GM21515 (cell line): Measurements from ENCODE around the gene VCL.
"Not testable (repeated sequence)": the region's sequence is repeated elsewhere in the genome, so short reads cannot be mapped to it uniquely, and the experiment has no call there.

Source experiments
- ATAC-seq: cut with Tn5 transposase; IDR thresholded peaks from one replicate; pipeline ENCODE4 v1.9.1; 2021; ENCODE audit not compliant: unreplicated experiment

VCL gene

DNA sequence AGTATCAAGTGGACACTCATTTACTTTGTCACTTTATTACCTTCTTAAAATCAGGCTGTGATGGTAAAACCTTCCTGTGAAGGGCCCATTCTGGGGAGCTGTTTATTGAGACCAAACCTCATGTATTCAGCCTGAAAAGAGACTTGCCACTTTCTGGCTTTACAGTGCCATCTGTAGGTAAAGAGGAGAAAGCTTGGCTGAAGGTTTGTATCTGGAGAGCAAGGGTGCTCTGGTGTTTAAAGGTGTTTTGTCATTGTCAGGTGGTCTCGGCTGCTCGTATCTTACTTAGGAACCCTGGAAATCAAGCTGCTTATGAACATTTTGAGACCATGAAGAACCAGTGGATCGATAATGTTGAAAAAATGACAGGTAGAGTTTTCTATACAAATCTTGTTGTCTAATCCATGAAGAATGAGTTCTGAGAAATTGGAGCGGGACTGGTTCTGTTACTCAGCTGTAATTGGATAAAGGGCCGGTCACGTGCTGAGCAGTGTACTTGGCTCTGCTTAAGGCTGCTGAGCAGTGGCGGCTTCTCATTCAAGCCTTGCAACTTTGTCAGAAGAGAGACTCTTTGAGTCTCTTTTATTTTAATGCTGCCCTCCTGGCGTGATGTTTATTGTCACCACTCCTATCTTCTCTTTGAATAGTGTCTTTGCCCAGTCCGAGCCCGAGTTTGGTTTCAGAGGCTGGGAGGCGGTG, 105.8 kb downstream of the VCL start:
- ATAC-seq: no peak

DNA sequence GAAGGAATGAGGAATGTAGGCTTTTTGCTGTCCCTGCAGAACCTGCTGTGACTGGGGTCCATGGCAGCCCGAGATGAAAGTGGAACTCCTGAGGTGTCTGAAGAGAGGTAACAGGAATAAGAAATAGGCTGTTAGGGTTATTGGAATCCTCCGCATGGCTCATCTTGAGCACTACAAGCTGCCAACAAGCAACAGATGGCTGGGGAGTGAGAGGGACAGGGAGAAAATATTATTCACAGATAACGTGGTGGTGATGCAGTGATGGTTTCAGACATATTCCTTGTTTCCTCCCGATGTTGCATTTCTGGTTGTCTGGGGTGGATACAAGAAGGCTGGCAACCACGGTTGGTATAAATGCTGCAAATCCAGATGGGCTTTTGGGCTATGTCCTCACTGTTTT, 106.6 kb downstream of the VCL start:
- no peak for ATAC-seq

DNA sequence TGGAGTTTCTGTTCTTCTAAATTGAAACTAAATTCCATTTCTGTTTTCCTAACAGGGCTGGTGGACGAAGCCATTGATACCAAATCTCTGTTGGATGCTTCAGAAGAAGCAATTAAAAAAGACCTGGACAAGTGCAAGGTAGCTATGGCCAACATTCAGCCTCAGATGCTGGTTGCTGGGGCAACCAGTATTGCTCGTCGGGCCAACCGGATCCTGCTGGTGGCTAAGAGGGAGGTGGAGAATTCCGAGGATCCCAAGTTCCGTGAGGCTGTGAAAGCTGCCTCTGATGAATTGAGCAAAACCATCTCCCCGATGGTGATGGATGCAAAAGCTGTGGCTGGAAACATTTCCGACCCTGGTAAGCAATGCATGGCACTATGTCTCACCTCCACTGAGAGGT, 107.1 kb downstream of the VCL start:
- ATAC-seq: no peak

DNA sequence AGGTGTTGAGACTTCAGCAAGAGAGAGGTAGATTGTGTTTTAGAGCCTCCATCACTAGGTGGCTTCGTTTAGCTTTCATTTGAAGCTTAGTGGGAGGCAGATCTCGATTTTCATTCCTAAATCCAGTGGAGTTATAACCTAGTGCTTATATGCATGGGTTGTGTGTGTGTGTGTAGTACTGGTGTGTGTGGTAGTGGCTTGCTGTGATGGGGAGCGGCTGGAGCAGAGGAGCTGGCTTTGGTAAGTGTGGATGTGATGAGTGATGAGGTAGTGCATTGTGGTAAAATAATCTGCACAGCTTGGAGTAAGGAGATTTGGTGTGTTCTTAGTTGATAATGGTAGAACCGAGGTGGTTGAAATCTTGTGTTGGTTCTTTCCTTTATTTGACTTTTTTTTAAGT, 109.5 kb downstream of the VCL start:
- no peak for ATAC-seq

DNA sequence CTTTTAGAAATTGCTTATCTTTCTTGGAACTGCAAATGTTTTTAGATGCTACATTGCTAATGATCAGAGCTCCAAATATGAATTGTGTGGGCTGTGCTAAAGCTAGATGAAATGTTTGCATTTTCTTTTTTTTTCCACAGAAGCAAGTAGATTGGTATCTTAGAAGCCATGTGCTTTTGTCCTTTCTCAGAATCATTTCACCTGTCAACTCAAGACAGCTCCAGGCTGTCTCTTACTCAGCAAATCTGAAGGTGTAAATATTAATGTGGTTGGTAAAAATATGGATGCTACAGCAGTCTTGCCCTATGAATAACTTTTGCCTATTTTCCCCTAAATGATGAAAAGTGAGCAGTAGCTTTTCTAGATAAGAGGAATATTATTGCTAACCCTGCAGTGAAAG, 111.5 kb downstream of the VCL start:
- no peak for ATAC-seq

DNA sequence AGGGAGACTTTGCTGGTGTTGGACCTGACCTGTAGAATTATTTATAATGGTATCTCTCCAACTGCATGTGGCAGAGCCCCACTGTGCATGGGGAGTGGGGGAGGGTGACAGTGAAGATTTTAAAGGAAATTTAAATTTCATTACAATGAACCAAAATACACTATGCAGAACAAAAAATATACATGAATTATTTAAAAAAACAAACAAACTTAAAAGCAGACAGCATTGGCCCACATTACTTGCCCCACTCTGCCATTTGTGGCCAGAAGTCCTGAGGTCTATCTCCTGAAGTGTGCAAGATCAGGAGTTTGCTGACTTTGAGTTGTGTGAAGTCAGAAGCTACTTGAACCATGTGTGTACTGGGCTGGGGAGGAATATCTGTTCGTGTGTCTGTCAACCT, 112.2 kb downstream of the VCL start:
- no peak for ATAC-seq

DNA sequence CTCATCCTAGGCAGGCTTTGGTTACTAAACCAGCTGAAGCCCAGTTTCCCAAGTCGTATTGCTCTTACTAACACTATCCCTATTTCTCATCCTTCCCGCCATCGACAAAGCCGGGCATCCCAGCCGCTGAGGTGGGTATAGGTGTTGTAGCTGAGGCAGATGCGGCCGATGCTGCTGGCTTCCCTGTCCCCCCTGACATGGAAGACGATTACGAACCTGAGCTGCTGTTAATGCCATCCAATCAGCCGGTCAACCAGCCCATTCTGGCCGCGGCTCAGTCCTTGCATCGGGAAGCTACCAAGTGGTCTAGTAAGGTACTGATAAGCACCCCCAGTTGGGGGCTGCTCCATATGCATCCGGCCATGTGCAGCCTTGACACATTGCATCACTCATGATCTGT, 113.9 kb downstream of the VCL start:
- no peak for ATAC-seq

DNA sequence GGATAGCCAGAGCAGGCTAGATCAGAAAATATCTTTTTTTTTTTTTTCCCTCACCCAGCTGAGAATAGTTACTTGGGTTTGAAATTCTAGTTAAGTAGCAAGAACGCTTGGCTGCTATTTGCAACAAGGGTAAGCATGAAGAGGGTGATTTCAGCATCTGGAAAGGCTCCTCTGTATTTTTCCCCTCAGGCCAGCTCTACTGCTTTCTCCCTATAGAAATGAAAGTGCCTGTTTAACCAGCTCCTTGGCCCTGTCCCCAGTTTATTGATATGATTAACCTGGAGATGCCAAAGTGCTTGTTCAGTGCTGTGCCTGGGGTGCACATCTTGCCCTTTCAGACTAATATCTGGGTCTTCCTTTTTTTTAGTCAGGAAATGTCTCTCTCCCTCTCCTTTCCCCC, 115.6 kb downstream of the VCL start:
- no peak for ATAC-seq

DNA sequence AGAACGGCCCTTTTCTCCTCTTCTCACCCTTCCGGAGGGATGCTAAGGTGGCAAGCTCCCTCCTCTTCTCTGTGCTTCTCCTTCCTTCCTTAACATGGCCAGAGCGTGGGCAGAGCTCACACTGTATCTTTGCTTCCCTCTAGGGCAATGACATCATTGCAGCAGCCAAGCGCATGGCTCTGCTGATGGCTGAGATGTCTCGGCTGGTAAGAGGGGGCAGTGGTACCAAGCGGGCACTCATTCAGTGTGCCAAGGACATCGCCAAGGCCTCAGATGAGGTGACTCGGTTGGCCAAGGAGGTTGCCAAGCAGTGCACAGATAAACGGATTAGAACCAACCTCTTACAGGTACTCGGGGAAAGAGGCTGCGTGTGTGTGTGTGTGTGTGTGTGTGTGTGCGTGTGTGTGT, 116.1 kb downstream of the VCL start:
- no peak for ATAC-seq

DNA sequence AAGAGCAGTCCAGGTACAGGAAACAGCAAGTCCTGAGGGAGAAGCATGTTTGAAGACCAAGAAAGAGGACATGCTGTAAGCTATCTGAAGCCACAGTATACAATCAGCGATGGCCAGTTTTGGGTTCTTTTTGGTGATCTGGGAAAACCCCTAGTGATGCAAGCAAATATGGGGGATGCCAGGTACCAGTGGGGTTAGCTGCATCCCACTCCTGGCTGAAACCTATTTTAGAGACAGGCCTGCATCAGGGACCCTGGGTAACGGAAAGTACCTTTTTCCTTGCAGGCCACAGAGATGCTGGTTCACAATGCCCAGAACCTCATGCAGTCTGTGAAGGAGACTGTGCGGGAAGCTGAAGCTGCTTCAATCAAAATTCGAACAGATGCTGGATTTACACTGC, 119.8 kb downstream of the VCL start:
- no peak for ATAC-seq

DNA sequence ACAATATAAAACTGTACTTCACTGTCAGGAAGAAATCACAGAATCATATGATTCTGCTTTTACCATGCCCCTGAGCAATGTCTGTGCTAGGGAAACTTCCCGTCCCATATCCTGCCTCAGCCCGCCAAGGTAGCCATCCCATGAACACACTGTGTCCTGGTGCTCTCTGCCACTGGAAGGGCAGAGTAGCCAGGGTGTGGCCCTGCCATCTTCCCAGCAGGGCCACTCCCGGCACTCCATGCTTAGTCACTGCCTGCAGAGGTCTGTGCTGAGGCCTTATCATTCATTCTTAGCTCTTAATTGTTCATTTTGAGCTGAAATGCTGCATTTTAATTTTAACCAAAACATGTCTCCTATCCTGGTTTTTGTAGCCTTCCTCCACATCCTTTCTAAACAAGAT, 120.9 kb downstream of the VCL start:
- no peak for ATAC-seq

DNA sequence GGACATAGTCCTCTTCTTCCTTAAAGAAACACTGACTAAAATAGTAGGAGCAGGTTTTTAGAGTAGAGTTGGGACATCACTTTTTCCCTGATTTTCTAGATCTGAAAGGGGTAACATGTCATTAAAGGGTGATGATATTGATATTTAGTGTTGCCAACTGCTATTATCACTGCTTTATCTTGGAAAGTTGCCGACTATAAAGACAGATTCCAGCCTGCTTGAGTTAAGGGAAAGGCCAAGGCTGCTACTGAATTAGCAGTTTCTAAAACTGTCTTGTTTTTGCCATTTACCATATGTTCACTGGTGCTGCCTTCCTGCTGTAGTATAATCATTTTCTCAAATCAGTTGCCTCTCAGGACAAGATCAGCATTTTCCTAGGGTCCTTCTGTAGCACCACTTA, 123.0 kb downstream of the VCL start:
- no peak for ATAC-seq

DNA sequence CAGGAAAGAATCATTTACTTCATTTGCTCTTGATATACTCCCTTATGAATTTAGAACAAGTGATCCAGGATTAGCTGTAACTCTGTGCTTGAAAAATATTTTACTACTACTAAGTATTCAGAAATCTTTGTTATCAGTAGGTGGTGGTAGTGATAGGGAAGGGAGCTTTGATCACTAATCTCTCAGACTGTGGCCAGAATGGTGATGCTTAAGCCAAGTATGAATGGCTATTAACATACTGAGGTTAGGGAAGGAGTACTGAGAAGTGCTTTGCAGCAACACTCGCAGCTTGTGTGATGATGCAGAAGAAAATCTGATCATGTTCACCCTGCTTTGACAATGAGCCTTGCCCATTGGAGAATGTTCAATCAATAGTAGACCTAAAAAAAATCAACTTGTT, 123.5 kb downstream of the VCL start:
- ATAC-seq: no peak

DNA sequence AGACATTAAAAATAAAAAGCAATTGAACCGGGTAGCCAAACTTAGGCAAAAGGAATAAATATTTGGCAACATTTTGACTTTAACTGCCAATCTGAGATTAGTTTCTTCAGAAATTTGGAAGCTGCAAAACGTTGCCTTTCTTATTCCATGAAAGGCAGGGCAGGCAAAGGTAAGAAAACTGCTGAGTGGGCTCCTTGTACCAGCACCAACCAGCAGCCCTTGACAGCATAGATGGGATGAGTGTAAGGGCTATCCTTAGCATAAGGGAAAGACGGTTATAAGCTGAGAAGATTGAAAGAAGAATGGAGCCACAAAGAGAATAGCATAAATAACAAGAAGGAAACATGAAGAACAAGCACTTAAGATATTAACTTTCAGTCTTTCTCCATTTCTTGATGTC, 124.1 kb downstream of the VCL start:
- ATAC-seq: no peak

DNA sequence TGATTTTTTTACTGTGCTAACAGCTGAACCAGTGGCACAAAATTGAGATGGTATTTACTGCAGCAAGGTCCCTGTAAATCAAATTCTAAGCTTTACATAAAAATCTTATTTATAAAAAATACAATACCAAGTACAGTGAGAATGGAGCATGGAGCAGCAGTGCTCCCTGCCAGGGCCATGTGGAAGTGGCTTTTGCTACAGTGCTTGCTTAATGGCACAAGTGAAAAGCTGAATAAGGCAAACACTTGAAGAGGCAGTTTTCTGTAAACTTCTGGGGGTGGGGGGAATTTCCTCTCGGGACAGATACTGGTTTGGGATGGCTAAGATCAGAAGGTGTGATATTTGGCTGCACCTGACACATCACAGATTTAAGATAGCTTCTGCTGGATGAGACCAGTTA, 125.2 kb downstream of the VCL start:
- no peak for ATAC-seq

DNA sequence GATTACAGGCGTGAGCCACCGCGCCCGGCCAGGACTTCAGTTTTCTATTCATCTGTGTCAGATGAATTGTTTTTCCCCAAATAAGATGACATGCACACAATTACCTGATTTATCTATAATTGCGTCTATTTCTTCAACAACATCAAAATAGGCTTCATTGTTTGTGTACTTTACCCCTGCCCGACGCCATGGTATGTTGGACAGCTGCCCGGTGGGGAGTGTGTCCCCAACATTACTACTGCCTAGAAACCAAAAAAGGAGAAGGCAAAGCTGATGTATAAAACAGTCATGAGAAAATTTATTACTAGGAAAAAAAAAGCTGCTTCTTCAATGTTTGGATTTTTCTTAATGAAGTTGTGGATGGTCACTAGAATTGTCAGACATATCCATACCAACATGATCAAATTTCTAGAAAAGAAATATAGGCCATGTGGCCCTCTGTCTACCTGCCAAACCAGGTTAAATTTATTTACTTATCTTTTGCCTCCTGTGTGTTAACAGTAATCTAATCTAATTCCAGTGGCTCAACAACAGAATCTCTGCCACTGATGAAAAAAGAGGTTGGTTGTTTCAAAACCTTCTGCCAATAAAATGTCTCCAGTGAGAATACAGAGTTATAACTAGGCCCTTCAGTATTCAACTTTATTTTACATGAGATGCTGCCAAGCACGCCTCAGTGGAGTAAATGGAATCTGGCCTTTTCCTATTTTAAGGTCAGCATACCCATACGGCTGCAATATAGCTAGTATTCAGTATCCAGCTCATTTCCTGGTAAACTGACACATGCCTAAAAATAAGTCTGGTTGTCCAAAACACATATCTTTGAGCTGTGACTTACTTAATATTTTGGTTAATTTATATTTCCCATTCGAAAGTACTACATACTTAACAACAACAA, 136.3 kb downstream of the VCL start:
- ATAC-seq: no peak

DNA sequence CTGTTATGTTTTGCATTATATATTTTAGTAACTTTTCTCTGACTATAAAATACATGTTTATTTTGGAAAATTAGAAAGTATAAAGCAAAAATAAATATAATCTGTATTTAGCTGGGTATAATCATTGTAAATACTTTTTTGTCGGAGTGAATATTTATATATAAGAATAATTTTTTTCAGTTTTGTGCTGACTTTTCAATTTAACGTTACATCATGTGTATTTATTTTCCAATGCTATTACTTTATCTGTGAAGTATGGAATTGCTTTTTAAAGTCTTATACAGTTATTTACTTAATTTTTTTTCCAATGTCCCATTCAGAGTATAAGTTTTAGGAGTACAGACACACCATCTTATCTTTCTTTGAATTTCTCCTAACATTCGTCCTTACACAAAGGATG, 137.5 kb downstream of the VCL start:
- no peak for ATAC-seq

DNA sequence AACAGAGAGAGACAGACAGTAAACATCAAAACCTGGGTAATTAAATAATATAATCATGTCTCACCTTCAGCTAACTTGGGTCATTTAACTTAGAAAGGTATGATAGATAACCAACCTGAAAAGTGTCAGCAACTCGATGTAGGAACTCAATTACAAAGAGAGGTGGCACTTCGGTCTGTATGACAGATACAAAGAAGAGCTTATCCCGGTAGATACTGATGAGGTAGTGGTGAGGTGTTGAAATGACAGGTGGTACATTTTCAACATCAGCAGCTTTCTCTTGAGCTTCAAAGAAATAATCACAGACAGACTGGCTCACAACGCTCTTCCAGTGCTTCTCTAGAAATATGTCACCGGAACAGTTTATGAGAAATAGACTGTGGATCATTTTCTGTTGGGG, 140.1 kb downstream of the VCL start:
- no peak for ATAC-seq

DNA sequence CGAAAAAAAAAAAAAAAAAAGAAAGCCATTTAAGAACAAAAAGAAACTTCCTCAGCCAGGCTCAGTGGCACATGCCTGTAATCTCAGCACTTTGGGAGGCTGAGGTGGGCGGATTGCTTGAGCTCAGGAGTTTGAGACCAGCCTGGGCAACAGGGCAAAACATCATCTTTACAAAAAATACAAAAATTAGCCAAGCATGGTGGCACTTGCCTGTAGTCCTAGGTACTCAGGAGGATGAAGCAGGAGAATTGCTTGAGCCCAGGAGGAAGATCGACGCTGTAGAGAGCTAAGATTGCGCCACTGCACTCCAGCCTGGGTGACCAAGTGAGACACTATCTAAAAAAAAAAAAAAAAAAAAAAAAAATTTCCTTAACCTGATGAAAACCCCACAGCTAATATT, 140.7 kb downstream of the VCL start:
- ATAC-seq: not testable (repeated sequence)

DNA sequence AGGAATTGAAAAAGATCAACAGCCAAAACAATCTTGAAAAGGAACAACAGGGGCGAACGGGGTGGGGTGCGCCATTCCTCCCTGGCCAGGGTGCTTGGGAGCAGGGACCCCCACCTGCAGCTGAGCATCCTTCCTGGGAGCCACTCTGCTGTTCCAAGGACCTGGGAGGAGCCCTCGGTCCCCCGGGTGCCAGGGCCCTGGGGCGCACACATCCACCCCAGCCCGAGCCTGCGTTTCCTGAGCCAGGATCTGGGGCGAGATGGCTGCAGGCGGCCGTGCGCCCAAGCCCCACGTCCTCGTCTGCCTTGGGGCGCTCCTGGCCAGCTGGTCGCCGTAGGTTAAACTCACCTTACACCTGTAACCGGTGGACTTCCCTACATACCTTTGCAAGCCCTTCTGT, 142.1 kb downstream of the VCL start:
- ATAC-seq: no peak

DNA sequence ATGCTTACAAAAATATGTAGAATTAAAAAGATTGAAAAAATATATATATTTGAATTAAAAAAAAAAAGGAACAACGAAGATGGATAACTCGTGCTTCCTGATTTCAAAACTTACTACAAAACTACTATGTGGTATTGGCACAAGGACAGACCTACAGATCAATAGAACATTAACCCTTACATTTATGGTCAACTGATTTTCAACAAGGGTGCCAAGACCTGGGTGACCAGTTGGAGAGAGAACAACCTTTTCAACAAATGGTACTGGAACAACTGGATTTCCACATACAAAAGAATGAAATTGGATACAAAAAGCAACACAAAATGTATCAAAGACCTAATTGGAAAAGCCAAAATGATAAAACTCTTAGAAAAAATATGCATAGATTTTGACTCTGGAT, 142.6 kb downstream of the VCL start:
- ATAC-seq: no peak

DNA sequence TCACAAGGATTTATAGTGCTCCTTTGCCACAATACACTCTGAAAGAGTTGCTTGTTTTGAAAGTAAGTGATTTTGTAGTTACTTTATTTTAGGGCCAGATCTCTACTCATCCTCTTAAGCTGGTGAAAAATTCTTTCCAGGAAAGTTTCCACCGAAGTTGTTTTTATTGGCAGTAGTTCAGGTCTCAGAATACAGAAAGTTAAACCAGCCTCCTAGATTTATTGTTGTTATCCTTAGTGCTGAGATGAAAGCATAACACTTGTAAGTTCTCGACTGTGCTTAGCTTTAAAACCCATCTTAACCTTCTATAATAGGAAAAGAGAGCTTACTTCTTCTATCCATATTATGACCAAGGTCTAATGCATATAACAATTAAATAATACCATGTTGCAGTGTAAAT, 147.2 kb downstream of the VCL start:
- no peak for ATAC-seq

DNA sequence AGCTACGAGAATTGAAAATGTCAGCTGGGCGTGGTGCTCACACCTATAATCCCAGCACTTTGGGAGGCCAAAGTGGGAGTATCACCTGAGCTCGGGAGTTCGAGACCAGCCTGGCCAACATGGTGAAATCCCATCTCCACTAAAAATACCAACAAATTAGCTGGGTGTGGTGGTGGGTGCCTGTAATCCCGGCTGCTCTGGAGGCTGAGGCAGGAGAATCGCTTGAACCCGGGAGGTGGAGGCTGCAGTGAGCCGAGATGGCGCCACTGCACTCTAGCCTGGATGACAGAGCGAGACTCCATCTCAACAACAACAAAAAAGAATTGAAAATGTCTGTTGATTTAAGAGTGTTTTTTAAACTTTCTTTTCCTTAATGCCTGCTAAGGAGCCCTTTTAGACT, 149.1 kb downstream of the VCL start:
- not testable (repeated sequence) for ATAC-seq
